Kidney (tissue), 14 donors: ENCODE measurements around the gene ERBB3. TPM values are rescaled to one million over a fixed set of nuclear protein-coding genes. Genes with fewer than 3 reads are reported as not detected.

Experiments
- DNase-seq, 5 donors: peaks; one replicate each; pipeline ENCODE4 v3.0.0-alpha.2; 2013 to 2020
- FAIRE-seq: peaks from 2 replicates; lab custom pipeline; 2012; peaks lifted over from hg19 to GRCh38; lab: Jason Lieb, UNC
- H3K27ac ChIP-seq, 2 donors: one replicate each; pipeline ENCODE4 v1.7.0; 2013; ENCODE audit warnings: low read depth in 2 of 2, low read length in 2 of 2, inconsistent platforms in 1 of 2
- H3K27me3 ChIP-seq: one replicate; pipeline ENCODE4 v1.7.1; 2013; ENCODE audit warnings: low read length, inconsistent platforms; ENCODE audit not compliant: control insufficient read depth, insufficient read depth
- H3K36me3 ChIP-seq, 3 donors: one replicate each; pipeline versions ENCODE4 v1.7.0 to v1.7.1; 2013; ENCODE audit warnings: low read length in 3 of 3, control low read depth in 1 of 3, inconsistent platforms in 1 of 3; ENCODE audit not compliant: insufficient read depth in 3 of 3, control insufficient read depth in 2 of 3
- H3K4me1 ChIP-seq, 3 donors: one replicate each; pipeline versions ENCODE4 v1.7.0 to v1.7.1; 2013; ENCODE audit warnings: low read length in 3 of 3, inconsistent platforms in 1 of 3, low read depth in 1 of 3; ENCODE audit not compliant: control insufficient read depth in 2 of 3, insufficient read depth in 2 of 3
- H3K4me3 ChIP-seq, 3 donors: one replicate each; pipeline versions ENCODE4 v1.7.0 to v1.8.1; 2013; ENCODE audit warnings: low read length in 3 of 3, control low read depth in 1 of 3, inconsistent platforms in 1 of 3
- H3K9ac ChIP-seq, 3 donors: one replicate each; pipeline versions ENCODE4 v1.7.0 to v1.7.1; 2013; ENCODE audit warnings: low read length in 3 of 3, control low read depth in 1 of 3, inconsistent platforms in 1 of 3
- H3K9me3 ChIP-seq, 3 donors: one replicate each; pipeline versions ENCODE4 v1.7.0 to v1.7.1; 2013; ENCODE audit warnings: low read length in 3 of 3, control low read depth in 1 of 3, inconsistent platforms in 1 of 3; ENCODE audit not compliant: control insufficient read depth in 2 of 3, insufficient read depth in 1 of 3
- intact Hi-C: fragments of 100-400 bp; cut with DNase I; formaldehyde crosslinking; loops from one replicate; pipeline ENCODE4 v1.11.1; 2022
- polyA plus RNA-seq: library from polyadenylated mRNA; stranded (reverse); fragments of 350-450 nt; fragmentation: Illumina TruSeq; extraction: RNeasy Lipid Tissue Mini Kit (QIAGEN cat#74804); gene quantifications from one replicate; pipeline ENCODE4 v1.2.3, GENCODE V29; 2014; ENCODE audit warnings: low read depth, low replicate concordance; ENCODE audit not compliant: insufficient read depth
- total RNA-seq: library from RNA; stranded (reverse); fragmentation: NEBNext Ultra II Directional; extraction: Animal tissue kit (Norgen Biotek cat#: 25700); gene quantifications from one replicate; pipeline ENCODE4 v1.2.1, GENCODE V29; 2021
- TF ChIP-seq, protein P1 (sequence below): IDR thresholded peaks from 3 replicates; pipeline ENCODE4 v1.5.1; 2012; ENCODE audit warnings: mild to moderate bottlenecking, moderate library complexity, borderline replicate concordance; ENCODE audit not compliant: insufficient read depth; ENCODE audit errors: extremely low read depth
- donor health status: control.
- donor health status: control.
- donor health status: control.
- donor health status: control.
- donor health status: control.
- donor health status: DM: yes; HTN: yes; CAD: no.
- donor health status: Normal renal cell carcinoma (clear cell type).

Gene ERBB3
- total and polyA plus RNA-seq, 2 donors from 2014 or later, result 31.5 to 58.1 TPM

DNA sequence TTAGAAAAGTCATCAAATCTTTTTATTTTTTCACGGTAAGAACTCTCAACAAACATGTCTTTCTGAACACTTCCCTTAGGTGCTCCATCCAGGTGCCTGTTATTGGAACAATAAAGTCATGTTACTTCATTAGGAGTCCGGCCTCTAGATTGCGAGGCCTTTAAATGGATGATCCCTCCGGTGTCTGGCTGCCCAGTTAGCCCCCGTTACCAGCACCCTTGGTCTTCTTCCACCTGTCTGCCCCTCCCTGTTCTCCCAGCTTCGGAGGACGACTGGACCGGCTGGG is 23.8 kb downstream of the ERBB3 start:
- TF ChIP-seq, protein P1, sequence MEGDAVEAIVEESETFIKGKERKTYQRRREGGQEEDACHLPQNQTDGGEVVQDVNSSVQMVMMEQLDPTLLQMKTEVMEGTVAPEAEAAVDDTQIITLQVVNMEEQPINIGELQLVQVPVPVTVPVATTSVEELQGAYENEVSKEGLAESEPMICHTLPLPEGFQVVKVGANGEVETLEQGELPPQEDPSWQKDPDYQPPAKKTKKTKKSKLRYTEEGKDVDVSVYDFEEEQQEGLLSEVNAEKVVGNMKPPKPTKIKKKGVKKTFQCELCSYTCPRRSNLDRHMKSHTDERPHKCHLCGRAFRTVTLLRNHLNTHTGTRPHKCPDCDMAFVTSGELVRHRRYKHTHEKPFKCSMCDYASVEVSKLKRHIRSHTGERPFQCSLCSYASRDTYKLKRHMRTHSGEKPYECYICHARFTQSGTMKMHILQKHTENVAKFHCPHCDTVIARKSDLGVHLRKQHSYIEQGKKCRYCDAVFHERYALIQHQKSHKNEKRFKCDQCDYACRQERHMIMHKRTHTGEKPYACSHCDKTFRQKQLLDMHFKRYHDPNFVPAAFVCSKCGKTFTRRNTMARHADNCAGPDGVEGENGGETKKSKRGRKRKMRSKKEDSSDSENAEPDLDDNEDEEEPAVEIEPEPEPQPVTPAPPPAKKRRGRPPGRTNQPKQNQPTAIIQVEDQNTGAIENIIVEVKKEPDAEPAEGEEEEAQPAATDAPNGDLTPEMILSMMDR, result no peak
- H3K27me3 ChIP-seq, result no peaks in the 10 kb centered on the region
- FAIRE-seq (no peak), DNase-seq (no peak)
- H3K27ac ChIP-seq, result peak overlapping the region; percentile 83 to 91
- peak overlapping the region; percentile 75 to 92 (median 78) for H3K4me3 ChIP-seq
- peak overlapping the region; percentile 68 to 82 (median 70) for H3K9ac ChIP-seq
- peaks cover 0 to 15% (median 10%) of the 10 kb centered on the region in 3 donors for H3K4me1 ChIP-seq
- peaks cover 7 to 41% (median 27%) of the 10 kb centered on the region in 3 donors for H3K36me3 ChIP-seq
- no peaks in the 10 kb centered on the region for H3K9me3 ChIP-seq
- intact Hi-C loops, result no loop called here

DNA sequence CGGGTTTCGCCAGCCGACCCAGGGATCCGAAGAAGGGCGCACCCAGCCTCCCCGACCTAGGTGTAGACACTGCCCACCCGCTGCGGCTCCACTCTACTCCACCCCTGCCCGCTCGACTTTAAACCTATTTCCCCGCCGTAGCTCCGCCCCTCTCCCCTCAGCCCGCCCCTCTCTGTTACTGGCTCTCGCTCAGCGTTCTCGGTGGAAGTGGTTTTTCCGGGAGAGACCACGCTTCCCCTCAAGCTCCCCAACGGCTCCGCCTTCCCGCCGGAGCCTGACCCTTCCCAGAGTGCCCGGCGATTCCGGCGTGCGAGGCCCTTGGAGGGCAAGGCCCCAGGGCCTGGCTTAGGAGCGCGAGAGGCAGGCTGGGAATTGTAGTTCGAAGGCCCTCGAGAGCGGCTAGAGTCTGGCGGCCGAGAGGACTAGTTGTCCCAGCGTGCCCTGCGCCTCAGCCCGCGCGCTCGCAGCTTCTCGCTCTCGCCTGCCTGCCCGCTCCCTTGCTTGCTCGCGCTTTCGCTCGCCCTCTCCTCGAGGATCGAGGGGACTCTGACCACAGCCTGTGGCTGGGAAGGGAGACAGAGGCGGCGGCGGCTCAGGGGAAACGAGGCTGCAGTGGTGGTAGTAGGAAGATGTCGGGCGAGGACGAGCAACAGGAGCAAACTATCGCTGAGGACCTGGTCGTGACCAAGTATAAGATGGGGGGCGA is 24.3 kb downstream of the ERBB3 start, which contains the start of gene PA2G4:
Gene PA2G4, plus strand, starts transcription at position 451 of the 706 bp plus-strand sequence. Its CDS starts 179 bp downstream, at position 630.
- FAIRE-seq, result peak; percentile 79
- intact Hi-C loops, result no loop called here

DNA sequence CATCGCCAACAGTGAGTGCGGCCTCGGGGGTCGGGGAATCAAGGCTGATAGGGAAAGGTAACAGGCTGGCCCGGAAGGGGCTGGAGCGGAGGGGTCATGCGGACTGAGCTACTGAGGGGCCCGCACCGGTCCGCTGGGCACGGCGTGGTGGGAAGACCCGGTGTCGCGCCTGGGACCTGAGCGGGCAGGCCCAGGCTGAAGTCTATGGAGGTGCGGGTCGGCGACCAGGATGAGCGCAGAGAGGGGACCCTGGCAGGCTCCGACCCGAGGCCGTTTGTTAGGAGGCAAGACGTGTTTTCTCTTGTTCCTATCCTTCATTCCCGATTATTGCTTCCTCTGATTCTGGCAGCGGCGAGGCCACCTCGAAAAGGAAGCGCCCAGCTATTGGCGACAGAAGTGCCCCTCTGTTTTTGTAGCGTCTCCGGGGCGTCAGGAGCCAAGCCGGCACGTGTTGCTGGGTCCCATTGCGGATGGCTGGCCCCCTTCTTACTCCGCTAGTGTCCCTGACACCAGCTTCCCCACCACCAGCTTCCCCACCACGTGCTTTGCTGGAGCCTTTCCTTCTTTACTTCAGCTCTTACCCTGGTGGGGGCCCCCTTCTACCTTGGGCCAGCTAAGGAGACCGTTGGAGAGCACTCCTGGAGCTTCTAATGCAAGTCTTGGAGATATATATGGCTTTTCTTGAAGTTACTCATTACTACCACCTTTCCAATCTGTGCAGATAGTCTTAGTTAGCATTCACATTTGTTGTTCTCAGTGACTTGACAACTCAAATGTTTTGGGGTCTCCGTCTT is 25.0 kb downstream of the ERBB3 start:
- no peaks in the 10 kb centered on the region for H3K9me3 ChIP-seq
- DNase-seq (peak in 3 of 5 donors; percentile 10 to 90 (median 61)), FAIRE-seq (no peak)
- TF ChIP-seq, protein P1, result no peak
- H3K9ac ChIP-seq, result peak overlapping the region; percentile 67 to 85 (median 78)
- H3K27ac ChIP-seq, result peak overlapping the region; percentile 83 to 91
- H3K4me3 ChIP-seq, result peak overlapping the region; percentile 78 to 92 (median 86)
- peaks cover 10 to 41% (median 28%) of the 10 kb centered on the region in 3 donors for H3K36me3 ChIP-seq
- peaks cover 0 to 15% (median 10%) of the 10 kb centered on the region in 3 donors for H3K4me1 ChIP-seq
- intact Hi-C loops, result no loop called here
- no peaks in the 10 kb centered on the region for H3K27me3 ChIP-seq

More for the DNA sequence above, 24.3 kb downstream of the ERBB3 start, which contains the start of gene PA2G4:
- H3K27me3 ChIP-seq, result no peaks in the 10 kb centered on the region
- peaks cover 7 to 40% (median 29%) of the 10 kb centered on the region in 3 donors for H3K36me3 ChIP-seq
- TF ChIP-seq, protein P1, result no peak
- DNase-seq, result peak; percentile 99 to 100 (median 99)
- peaks cover 0 to 15% (median 10%) of the 10 kb centered on the region in 3 donors for H3K4me1 ChIP-seq
- peak within 1 kb of the TSS; percentile 68 to 85 (median 82) for H3K9ac ChIP-seq
- peak within 1 kb of the TSS; percentile 78 to 92 (median 86) for H3K4me3 ChIP-seq
- H3K27ac ChIP-seq, result peak within 1 kb of the TSS; percentile 83 to 91
- H3K9me3 ChIP-seq, result no peaks in the 10 kb centered on the region
